GM12878 (cell line): ENCODE measurements around the gene KLK5. TPM values are rescaled to one million over a fixed set of nuclear protein-coding genes. Genes with fewer than 3 reads are reported as not detected.

Experiments used
- CHD1 ChIP-seq: IDR thresholded peaks from 2 replicates; pipeline ENCODE4 v1.6.1; 2012; ENCODE audit warnings: low read depth, low read length, improper control_type of control experiment
- FOXM1 ChIP-seq: IDR thresholded peaks from 2 replicates; pipeline ENCODE4 v1.6.1; 2012; ENCODE audit warnings: low read depth, mild to moderate bottlenecking, inconsistent platforms, low read length, moderate library complexity
- MXI1 ChIP-seq: fragments of 150-350 bp; IDR thresholded peaks from 2 replicates; pipeline ENCODE4 v1.6.1; 2011; ENCODE audit warnings: low read depth, mild to moderate bottlenecking, inconsistent platforms, low read length, improper control_type of control experiment
- PAX5 ChIP-seq: IDR thresholded peaks from 2 replicates; pipeline ENCODE4 v1.6.1; 2011; ENCODE audit warnings: low read depth, low read length, borderline replicate concordance
- PBX3 ChIP-seq: IDR thresholded peaks from 2 replicates; pipeline ENCODE4 v1.6.1; 2011; ENCODE audit warnings: mild to moderate bottlenecking, low read depth, low read length, moderate library complexity; ENCODE audit not compliant: insufficient replicate concordance
- SIN3A ChIP-seq: IDR thresholded peaks from 2 replicates; pipeline ENCODE4 v1.6.1; 2012; ENCODE audit warnings: low read depth, low read length, improper control_type of control experiment
- SMAD1 ChIP-seq: fragments of 450-650 bp; IDR thresholded peaks from 2 replicates; pipeline ENCODE4 v1.6.1; 2018; ENCODE audit warnings: mild to moderate bottlenecking, low read depth; ENCODE audit not compliant: partially characterized antibody
- YY1 ChIP-seq: IDR thresholded peaks from 2 replicates; pipeline ENCODE4 v1.6.1; 2011; ENCODE audit warnings: low read depth, mild to moderate bottlenecking, low read length
- polyA plus RNA-seq, 11 experiments: library from polyadenylated mRNA; depleted of rRNA in 4 of 11; unstranded in 6 of 11; stranded (reverse) in 5 of 11; fragments of >200 nt; fragmentation: Nextera tagmentation in 4 of 11; fragmentation: Illumina TruSeq in 1 of 11; extraction: Ambion mirVana in 4 of 11; extraction: Trizol in 1 of 11; gene quantifications; 1 replicate in 1 of 11; 2 replicates in 10 of 11; pipeline versions ENCODE4 v1.2.1 to v1.2.3, GENCODE V29; 2011 to 2016; ENCODE audit warnings: inconsistent platforms in 2 of 11, missing spikeins in 2 of 11, low read depth in 1 of 11
- total RNA-seq, 4 experiments: library from RNA; depleted of rRNA in 3 of 4; stranded (reverse); fragments of >200 nt in 3 of 4; fragmentation: Illumina TruSeq in 1 of 4; extraction: Trizol in 1 of 4; gene quantifications; 2 replicates each; pipeline versions ENCODE4 v1.2.1 to v1.2.3, GENCODE V29; 2013 to 2021
- TF ChIP-seq, protein P1 (sequence below): IDR thresholded peaks from 2 replicates; pipeline ENCODE4 v1.6.1; 2012; ENCODE audit warnings: low read depth, low read length, improper control_type of control experiment
- TF ChIP-seq, protein P2 (sequence below): IDR thresholded peaks from 2 replicates; pipeline ENCODE4 v1.6.1; 2011; ENCODE audit warnings: borderline replicate concordance, low read depth, mild to moderate bottlenecking, moderate library complexity, low read length; ENCODE audit not compliant: insufficient read depth, poor library complexity, severe bottlenecking

KLK5 gene
- total and polyA plus RNA-seq, 10 of the 15 experiments (the other 5 are each of a cell fraction or from before 2014, with no cell fraction given): 0.16 TPM; not detected in 9

- no peak for TF ChIP-seq SIN3A
- TF ChIP-seq YY1: no peak
- no peak for TF ChIP-seq CHD1
- TF ChIP-seq, protein P1, sequence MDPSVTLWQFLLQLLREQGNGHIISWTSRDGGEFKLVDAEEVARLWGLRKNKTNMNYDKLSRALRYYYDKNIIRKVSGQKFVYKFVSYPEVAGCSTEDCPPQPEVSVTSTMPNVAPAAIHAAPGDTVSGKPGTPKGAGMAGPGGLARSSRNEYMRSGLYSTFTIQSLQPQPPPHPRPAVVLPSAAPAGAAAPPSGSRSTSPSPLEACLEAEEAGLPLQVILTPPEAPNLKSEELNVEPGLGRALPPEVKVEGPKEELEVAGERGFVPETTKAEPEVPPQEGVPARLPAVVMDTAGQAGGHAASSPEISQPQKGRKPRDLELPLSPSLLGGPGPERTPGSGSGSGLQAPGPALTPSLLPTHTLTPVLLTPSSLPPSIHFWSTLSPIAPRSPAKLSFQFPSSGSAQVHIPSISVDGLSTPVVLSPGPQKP: no peak
- TF ChIP-seq, protein P2, sequence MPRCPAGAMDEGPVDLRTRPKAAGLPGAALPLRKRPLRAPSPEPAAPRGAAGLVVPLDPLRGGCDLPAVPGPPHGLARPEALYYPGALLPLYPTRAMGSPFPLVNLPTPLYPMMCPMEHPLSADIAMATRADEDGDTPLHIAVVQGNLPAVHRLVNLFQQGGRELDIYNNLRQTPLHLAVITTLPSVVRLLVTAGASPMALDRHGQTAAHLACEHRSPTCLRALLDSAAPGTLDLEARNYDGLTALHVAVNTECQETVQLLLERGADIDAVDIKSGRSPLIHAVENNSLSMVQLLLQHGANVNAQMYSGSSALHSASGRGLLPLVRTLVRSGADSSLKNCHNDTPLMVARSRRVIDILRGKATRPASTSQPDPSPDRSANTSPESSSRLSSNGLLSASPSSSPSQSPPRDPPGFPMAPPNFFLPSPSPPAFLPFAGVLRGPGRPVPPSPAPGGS: no peak
- no peak for TF ChIP-seq FOXM1
- TF ChIP-seq MXI1: no peak
- TF ChIP-seq PBX3: no peak
- TF ChIP-seq PAX5: no peak
- peak; percentile 77 for TF ChIP-seq SMAD1
- TF ChIP-seq, all 136 proteins: peak for 2
These were observed 58.1 kb downstream of the KLK5 start (continued) for GRCh38 chr19:50894478-50895356.

Other genes starting within 250 kb of the KLK5 start
Only the 7 nearest of the 20 such genes appear.
- 0.96 and 2.4 TPM in 2 replicates for gene KLK2, start 79.6 kb downstream of the KLK5 start, total RNA-seq (2014; rRNA removed)
- 0.83 and 1.3 TPM in 2 replicates for gene KLK2, start 79.6 kb downstream of the KLK5 start, total RNA-seq (2014; rRNA removed; fragmentation: Illumina TruSeq; extraction: Trizol)
- gene KLK2, start 79.6 kb downstream of the KLK5 start, total RNA-seq (2021): 1.6 and 1.8 TPM in 2 replicates
- 0.37 and 0.79 TPM in 2 replicates for gene KLK2, start 79.6 kb downstream of the KLK5 start, polyA plus RNA-seq (2011; rRNA removed)
- gene KLK2, start 79.6 kb downstream of the KLK5 start, polyA plus RNA-seq (2014; fragmentation: Illumina TruSeq; extraction: Trizol): 2.4 and 3.1 TPM in 2 replicates
- under 1 TPM; 0.19 to 0.55 TPM for gene KLK2, start 79.6 kb downstream of the KLK5 start, polyA plus RNA-seq (2014; fragmentation: Nextera tagmentation; extraction: Ambion mirVana)
- gene KLK2, start 79.6 kb downstream of the KLK5 start, polyA plus RNA-seq (2014; rRNA removed): 3.1 and 4.0 TPM in 2 replicates
- gene KLK2, start 79.6 kb downstream of the KLK5 start, polyA plus RNA-seq (2016; fragmentation: Nextera tagmentation; extraction: Ambion mirVana): 1 to 10 TPM; 1.1 to 3.0 TPM
- gene KLK4, start 41.6 kb downstream of the KLK5 start, total RNA-seq (2014; rRNA removed): not detected in 2 replicates
- 0.14 TPM in 1 of 2 replicates, not detected in the other for gene KLK4, start 41.6 kb downstream of the KLK5 start, total RNA-seq (2014; rRNA removed; fragmentation: Illumina TruSeq; extraction: Trizol)
- not detected in 2 replicates for gene KLK4, start 41.6 kb downstream of the KLK5 start, total RNA-seq (2021)
- 0.13 and 0.31 TPM in 2 replicates for gene KLK4, start 41.6 kb downstream of the KLK5 start, polyA plus RNA-seq (2011; rRNA removed)
- 0.06 TPM in 1 of 2 replicates, not detected in the other for gene KLK4, start 41.6 kb downstream of the KLK5 start, polyA plus RNA-seq (2014; fragmentation: Illumina TruSeq; extraction: Trizol)
- not detected for gene KLK4, start 41.6 kb downstream of the KLK5 start, polyA plus RNA-seq (2014; fragmentation: Nextera tagmentation; extraction: Ambion mirVana)
- not detected in 2 replicates for gene KLK4, start 41.6 kb downstream of the KLK5 start, polyA plus RNA-seq (2014; rRNA removed)
- not detected for gene KLK4, start 41.6 kb downstream of the KLK5 start, polyA plus RNA-seq (2016; fragmentation: Nextera tagmentation; extraction: Ambion mirVana)
- not detected in 2 replicates for gene KLK6, start 16.6 kb upstream of the KLK5 start, total RNA-seq (2014; rRNA removed)
- gene KLK6, start 16.6 kb upstream of the KLK5 start, total RNA-seq (2014; rRNA removed; fragmentation: Illumina TruSeq; extraction: Trizol): not detected in 2 replicates
- gene KLK6, start 16.6 kb upstream of the KLK5 start, total RNA-seq (2021): not detected in 2 replicates
- gene KLK6, start 16.6 kb upstream of the KLK5 start, polyA plus RNA-seq (2011; rRNA removed): not detected in 2 replicates
- not detected in 2 replicates for gene KLK6, start 16.6 kb upstream of the KLK5 start, polyA plus RNA-seq (2014; fragmentation: Illumina TruSeq; extraction: Trizol)
- gene KLK6, start 16.6 kb upstream of the KLK5 start, polyA plus RNA-seq (2014; fragmentation: Nextera tagmentation; extraction: Ambion mirVana): not detected
- gene KLK6, start 16.6 kb upstream of the KLK5 start, polyA plus RNA-seq (2014; rRNA removed): not detected in 2 replicates
- gene KLK6, start 16.6 kb upstream of the KLK5 start, polyA plus RNA-seq (2016; fragmentation: Nextera tagmentation; extraction: Ambion mirVana): not detected
- gene KLK7, start 30.9 kb upstream of the KLK5 start, total RNA-seq (2014; rRNA removed): not detected in 2 replicates
- gene KLK7, start 30.9 kb upstream of the KLK5 start, total RNA-seq (2014; rRNA removed; fragmentation: Illumina TruSeq; extraction: Trizol): not detected in 2 replicates
- not detected in 2 replicates for gene KLK7, start 30.9 kb upstream of the KLK5 start, total RNA-seq (2021)
- gene KLK7, start 30.9 kb upstream of the KLK5 start, polyA plus RNA-seq (2011; rRNA removed): not detected in 2 replicates
- not detected in 2 replicates for gene KLK7, start 30.9 kb upstream of the KLK5 start, polyA plus RNA-seq (2014; fragmentation: Illumina TruSeq; extraction: Trizol)
- not detected for gene KLK7, start 30.9 kb upstream of the KLK5 start, polyA plus RNA-seq (2014; fragmentation: Nextera tagmentation; extraction: Ambion mirVana)
- gene KLK7, start 30.9 kb upstream of the KLK5 start, polyA plus RNA-seq (2014; rRNA removed): not detected in 2 replicates
- gene KLK7, start 30.9 kb upstream of the KLK5 start, polyA plus RNA-seq (2016; fragmentation: Nextera tagmentation; extraction: Ambion mirVana): not detected
- gene KLK8, start 48.6 kb upstream of the KLK5 start, total RNA-seq (2014; rRNA removed): not detected in 2 replicates
- not detected in 2 replicates for gene KLK8, start 48.6 kb upstream of the KLK5 start, total RNA-seq (2014; rRNA removed; fragmentation: Illumina TruSeq; extraction: Trizol)
- gene KLK8, start 48.6 kb upstream of the KLK5 start, total RNA-seq (2021): not detected in 2 replicates
- gene KLK8, start 48.6 kb upstream of the KLK5 start, polyA plus RNA-seq (2011; rRNA removed): not detected in 2 replicates
- not detected in 2 replicates for gene KLK8, start 48.6 kb upstream of the KLK5 start, polyA plus RNA-seq (2014; fragmentation: Illumina TruSeq; extraction: Trizol)
- not detected for gene KLK8, start 48.6 kb upstream of the KLK5 start, polyA plus RNA-seq (2014; fragmentation: Nextera tagmentation; extraction: Ambion mirVana)
- gene KLK8, start 48.6 kb upstream of the KLK5 start, polyA plus RNA-seq (2014; rRNA removed): not detected in 2 replicates
- not detected for gene KLK8, start 48.6 kb upstream of the KLK5 start, polyA plus RNA-seq (2016; fragmentation: Nextera tagmentation; extraction: Ambion mirVana)
- not detected in 2 replicates for gene KLK10, start 66.7 kb upstream of the KLK5 start, total RNA-seq (2014; rRNA removed)
- gene KLK10, start 66.7 kb upstream of the KLK5 start, total RNA-seq (2014; rRNA removed; fragmentation: Illumina TruSeq; extraction: Trizol): not detected in 2 replicates
- not detected in 2 replicates for gene KLK10, start 66.7 kb upstream of the KLK5 start, total RNA-seq (2021)
- gene KLK10, start 66.7 kb upstream of the KLK5 start, polyA plus RNA-seq (2011; rRNA removed): not detected in 2 replicates
- gene KLK10, start 66.7 kb upstream of the KLK5 start, polyA plus RNA-seq (2014; fragmentation: Illumina TruSeq; extraction: Trizol): not detected in 2 replicates
- not detected for gene KLK10, start 66.7 kb upstream of the KLK5 start, polyA plus RNA-seq (2014; fragmentation: Nextera tagmentation; extraction: Ambion mirVana)
- gene KLK10, start 66.7 kb upstream of the KLK5 start, polyA plus RNA-seq (2014; rRNA removed): not detected in 2 replicates
- not detected for gene KLK10, start 66.7 kb upstream of the KLK5 start, polyA plus RNA-seq (2016; fragmentation: Nextera tagmentation; extraction: Ambion mirVana)
- not detected in 2 replicates for gene KLK11, start 73.6 kb upstream of the KLK5 start, total RNA-seq (2014; rRNA removed)
- not detected in 2 replicates for gene KLK11, start 73.6 kb upstream of the KLK5 start, total RNA-seq (2014; rRNA removed; fragmentation: Illumina TruSeq; extraction: Trizol)
- not detected in 2 replicates for gene KLK11, start 73.6 kb upstream of the KLK5 start, total RNA-seq (2021)
- gene KLK11, start 73.6 kb upstream of the KLK5 start, polyA plus RNA-seq (2011; rRNA removed): not detected in 2 replicates
- gene KLK11, start 73.6 kb upstream of the KLK5 start, polyA plus RNA-seq (2014; fragmentation: Illumina TruSeq; extraction: Trizol): not detected in 2 replicates
- not detected for gene KLK11, start 73.6 kb upstream of the KLK5 start, polyA plus RNA-seq (2014; fragmentation: Nextera tagmentation; extraction: Ambion mirVana)
- not detected in 2 replicates for gene KLK11, start 73.6 kb upstream of the KLK5 start, polyA plus RNA-seq (2014; rRNA removed)
- not detected for gene KLK11, start 73.6 kb upstream of the KLK5 start, polyA plus RNA-seq (2016; fragmentation: Nextera tagmentation; extraction: Ambion mirVana)